HepG2 (cell line): Measurements from ENCODE around the gene BOLA2B. TPM values are rescaled to one million over a fixed set of nuclear protein-coding genes. Genes with fewer than 3 reads are reported as not detected.

Experiments used
- AGO1 ChIP-seq: fragments of 200-400 bp; formaldehyde crosslinking; IDR thresholded peaks from 2 replicates; pipeline ENCODE4 v1.6.1; 2017; ENCODE audit warnings: mild to moderate bottlenecking, low read depth, low read length, moderate library complexity; ENCODE audit not compliant: poor library complexity, severe bottlenecking
- GLI4 ChIP-seq: sonication (generic); formaldehyde crosslinking; IDR thresholded peaks from 2 replicates; pipeline ENCODE4 v1.5.1; 2020; ENCODE audit warnings: missing genetic modification reagents, mild to moderate bottlenecking, moderate library complexity, borderline replicate concordance
- HHEX ChIP-seq: IDR thresholded peaks from 2 replicates; pipeline ENCODE4 v1.6.1; 2016; ENCODE audit warnings: control low read depth
- TBL1XR1 ChIP-seq: fragments of 150-350 bp; IDR thresholded peaks from 2 replicates; pipeline ENCODE4 v1.6.1; 2014; ENCODE audit warnings: borderline replicate concordance, low read length; ENCODE audit not compliant: partially characterized antibody
- TSC22D2 ChIP-seq: sonication (generic); formaldehyde crosslinking; IDR thresholded peaks from 2 replicates; pipeline ENCODE4 v1.5.1; 2020; ENCODE audit warnings: missing genetic modification reagents, mild to moderate bottlenecking, borderline replicate concordance
- ZFP82 ChIP-seq: sonication (generic); formaldehyde crosslinking; IDR thresholded peaks from 2 replicates; pipeline ENCODE4 v1.5.1; 2020; ENCODE audit warnings: mild to moderate bottlenecking, missing genetic modification reagents, borderline replicate concordance
- ZFP91 ChIP-seq: sonication (generic); formaldehyde crosslinking; IDR thresholded peaks from 2 replicates; pipeline ENCODE4 v1.9.0; 2022; ENCODE audit warnings: missing genetic modification reagents, mild to moderate bottlenecking, borderline replicate concordance
- ZFX ChIP-seq: sonication (generic); formaldehyde crosslinking; IDR thresholded peaks from 2 replicates; pipeline ENCODE4 v1.4.0; 2020; ENCODE audit warnings: mild to moderate bottlenecking, low read depth, missing genetic modification reagents, moderate library complexity
- ZNF3 ChIP-seq: IDR thresholded peaks from 2 replicates; pipeline ENCODE4 v1.7.0; 2017; ENCODE audit warnings: inconsistent platforms
- ZNF383 ChIP-seq: sonication (generic); formaldehyde crosslinking; IDR thresholded peaks from 2 replicates; pipeline ENCODE4 v1.4.0; 2020; ENCODE audit warnings: missing genetic modification reagents, mild to moderate bottlenecking, borderline replicate concordance
- ZNF563 ChIP-seq: sonication (generic); formaldehyde crosslinking; IDR thresholded peaks from 2 replicates; pipeline ENCODE4 v1.8.0; 2022; ENCODE audit warnings: mild to moderate bottlenecking, moderate library complexity, missing genetic modification reagents
- ZXDC ChIP-seq: sonication (generic); formaldehyde crosslinking; IDR thresholded peaks from 2 replicates; pipeline ENCODE4 v1.5.0; 2020; ENCODE audit warnings: mild to moderate bottlenecking, missing genetic modification reagents
- polyA plus RNA-seq, 8 experiments: library from polyadenylated mRNA; depleted of rRNA in 3 of 8; stranded (reverse) in 7 of 8; unstranded in 1 of 8; fragments of >200 nt; fragmentation: Illumina TruSeq in 4 of 8; extraction: Trizol in 4 of 8; gene quantifications; 2 replicates each; pipeline versions ENCODE4 v1.2.1 to v1.2.3, GENCODE V29; 2011 to 2016; ENCODE audit warnings: low read depth in 4 of 8, missing spikeins in 1 of 8, mixed read lengths in 1 of 8; ENCODE audit not compliant: insufficient read depth in 1 of 8
- total RNA-seq, 5 experiments: library from RNA; depleted of rRNA; stranded (reverse); fragments of >200 nt; fragmentation: Illumina TruSeq; extraction: Trizol; gene quantifications; 2 replicates each; pipeline ENCODE4 v1.2.3, GENCODE V29; 2016; ENCODE audit warnings: low read depth in 1 of 5

Gene BOLA2B
- total and polyA plus RNA-seq, 2 of the 13 experiments (the other 11 are each of a cell fraction or from before 2014, with no cell fraction given): 63.8 to 295 TPM

DNA sequence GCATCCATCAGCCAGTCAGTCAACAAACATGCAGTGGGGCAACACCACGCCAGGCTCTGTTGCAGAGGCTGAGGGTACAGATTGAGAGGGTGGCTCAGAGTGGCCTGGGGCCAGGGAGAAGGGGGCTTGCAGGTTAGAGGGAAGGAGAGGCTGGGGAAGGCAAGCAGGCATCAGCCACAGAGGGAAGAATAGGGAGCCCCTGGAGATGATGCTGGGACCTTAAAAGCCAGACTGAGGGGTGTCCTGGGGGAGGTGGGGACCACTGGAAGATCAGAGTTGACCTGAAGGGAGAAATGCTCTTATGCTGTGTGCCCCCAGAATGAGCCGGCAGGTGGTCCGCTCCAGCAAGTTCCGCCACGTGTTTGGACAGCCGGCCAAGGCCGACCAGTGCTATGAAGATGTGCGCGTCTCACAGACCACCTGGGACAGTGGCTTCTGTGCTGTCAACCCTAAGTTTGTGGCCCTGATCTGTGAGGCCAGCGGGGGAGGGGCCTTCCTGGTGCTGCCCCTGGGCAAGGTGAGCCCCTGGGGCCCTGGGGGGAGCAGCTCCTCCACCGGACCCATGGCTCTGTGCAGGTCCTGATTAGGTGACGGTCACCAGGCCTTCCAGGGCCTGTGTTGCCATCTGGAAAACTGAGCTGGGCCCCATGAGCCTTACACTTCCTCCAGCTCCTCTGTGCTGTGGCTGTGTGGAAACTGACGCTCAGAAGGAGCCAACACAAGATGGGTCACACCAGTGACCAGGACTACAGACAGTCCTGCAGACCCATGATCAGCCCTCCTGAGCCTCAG is 8.4 kb downstream of the BOLA2B start (continued):
- TF ChIP-seq ZFP91 (CRISPR knock-in tag) (peak; percentile 30; the same call in 1 of the 2 replicates), ZFX (CRISPR knock-in tag) (peak; percentile 38; the same call in 1 of the 2 replicates), TBL1XR1 (no peak), ZNF3 (CRISPR knock-in tag) (peak; percentile 98), AGO1 (peak; percentile 0), HHEX (CRISPR knock-in tag) (no peak), GLI4 (CRISPR knock-in tag) (no peak), ZXDC (CRISPR knock-in tag) (no peak), ZNF383 (no peak), ZNF563 (no peak), ZFP82 (CRISPR knock-in tag) (no peak), TSC22D2 (CRISPR knock-in tag) (no peak)
- TF ChIP-seq, all 625 proteins: peak for 12
